A549 (cell line): Measurements from ENCODE around the gene ZDHHC19.

ENCODE experiments used
- JUNB ChIP-seq: fragments of >200 bp; sonication (Bioruptor Twin); formaldehyde crosslinking; IDR thresholded peaks from 2 replicates; pipeline ENCODE4 v1.6.1; 2016
- POLR2A ChIP-seq: IDR thresholded peaks from 2 replicates; pipeline ENCODE4 v1.6.1; 2012; ENCODE audit warnings: mild to moderate bottlenecking, low read length
- RFX5 ChIP-seq: fragments of 450-650 bp; IDR thresholded peaks from 2 replicates; pipeline ENCODE4 v1.7.1; 2014; ENCODE audit warnings: antibody characterized with exemption, mild to moderate bottlenecking, moderate library complexity
- SMC3 ChIP-seq: fragments of >200 bp; sonication (Bioruptor Twin); formaldehyde crosslinking; IDR thresholded peaks from 3 replicates; pipeline ENCODE4 v1.6.1; 2018; ENCODE audit warnings: inconsistent platforms
- TF ChIP-seq, protein P1 (sequence below): fragments of >200 bp; sonication (Bioruptor Twin); formaldehyde crosslinking; IDR thresholded peaks from 3 replicates; pipeline ENCODE4 v1.5.1; 2016

DNA sequence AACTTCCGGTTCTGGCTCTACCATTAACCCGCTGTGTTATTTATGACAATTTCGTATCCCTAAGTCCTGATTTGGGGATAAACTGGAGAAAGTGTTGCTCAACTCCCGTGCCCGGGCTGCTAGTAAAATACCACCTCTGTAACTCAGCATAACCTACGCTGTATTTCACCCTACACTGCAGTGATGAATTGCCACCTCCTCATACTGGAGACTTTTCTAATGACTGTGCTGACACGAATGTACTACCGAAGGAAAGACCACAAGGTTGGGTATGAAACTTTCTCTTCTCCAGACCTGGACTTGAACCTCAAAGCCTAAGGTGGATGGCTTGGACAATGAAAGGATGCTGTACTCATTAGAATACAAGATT, 21.7 kb upstream of the ZDHHC19 start:
- TF ChIP-seq, protein P1, sequence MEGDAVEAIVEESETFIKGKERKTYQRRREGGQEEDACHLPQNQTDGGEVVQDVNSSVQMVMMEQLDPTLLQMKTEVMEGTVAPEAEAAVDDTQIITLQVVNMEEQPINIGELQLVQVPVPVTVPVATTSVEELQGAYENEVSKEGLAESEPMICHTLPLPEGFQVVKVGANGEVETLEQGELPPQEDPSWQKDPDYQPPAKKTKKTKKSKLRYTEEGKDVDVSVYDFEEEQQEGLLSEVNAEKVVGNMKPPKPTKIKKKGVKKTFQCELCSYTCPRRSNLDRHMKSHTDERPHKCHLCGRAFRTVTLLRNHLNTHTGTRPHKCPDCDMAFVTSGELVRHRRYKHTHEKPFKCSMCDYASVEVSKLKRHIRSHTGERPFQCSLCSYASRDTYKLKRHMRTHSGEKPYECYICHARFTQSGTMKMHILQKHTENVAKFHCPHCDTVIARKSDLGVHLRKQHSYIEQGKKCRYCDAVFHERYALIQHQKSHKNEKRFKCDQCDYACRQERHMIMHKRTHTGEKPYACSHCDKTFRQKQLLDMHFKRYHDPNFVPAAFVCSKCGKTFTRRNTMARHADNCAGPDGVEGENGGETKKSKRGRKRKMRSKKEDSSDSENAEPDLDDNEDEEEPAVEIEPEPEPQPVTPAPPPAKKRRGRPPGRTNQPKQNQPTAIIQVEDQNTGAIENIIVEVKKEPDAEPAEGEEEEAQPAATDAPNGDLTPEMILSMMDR, result no peak
- no peak for TF ChIP-seq POLR2A
- TF ChIP-seq RFX5, result no peak
- TF ChIP-seq JUNB, result no peak
- no peak for TF ChIP-seq SMC3
